ENCODE results near the gene XYLT1.

- TF ChIP-seq CTCF (IDR thresholded peaks at IDR 0.05; ENCODE audit: poor library complexity, severe bottlenecking) (no peak), POLR2AphosphoS5 (IDR thresholded peaks at IDR 0.05) (no peak), EZH2 (IDR thresholded peaks at IDR 0.05; ENCODE audit: borderline replicate concordance, insufficient read depth, low read length, poor library complexity, severe bottlenecking) (no peak), EP300 (conservative IDR thresholded peaks at IDR 0.05; ENCODE audit: poor library complexity, severe bottlenecking) (no peak), RAD21 (conservative IDR thresholded peaks at IDR 0.05) (no peak)
Measured at GRCh38 chr16:17177959-17178905, 292.5 kb downstream of the XYLT1 start.
